ENCODE results near the gene RNU1-3. TPM values are rescaled to one million over a fixed set of nuclear protein-coding genes. Genes with fewer than 3 reads are reported as not detected.
"Not testable (repeated sequence)": the region's sequence is repeated elsewhere in the genome, so short reads cannot be mapped to it uniquely, and the experiment has no call there.

Gene RNU1-3
- total and polyA plus RNA-seq, 2 donors from 2014 or later, result 26.8 to 8,605 TPM

GRCh38 chr1:16693449-16694307 is 26.9 kb upstream of the RNU1-3 start:
- intact Hi-C loops (cut with DNase I); H3K9ac ChIP-seq (ENCODE audit: low read length in 3 of 3); H3K4me3 ChIP-seq (ENCODE audit: low read length in 3 of 3); H3K27ac ChIP-seq (ENCODE audit: low read depth in 2 of 2, low read length in 2 of 2); H3K27me3 ChIP-seq (ENCODE audit: control insufficient read depth, insufficient read depth, low read length); DNase-seq; H3K4me1 ChIP-seq (ENCODE audit: control insufficient read depth in 2 of 3, insufficient read depth in 2 of 3, low read depth in 1 of 3, low read length in 3 of 3); FAIRE-seq; H3K36me3 ChIP-seq (ENCODE audit: control insufficient read depth in 2 of 3, insufficient read depth in 3 of 3, low read length in 3 of 3); H3K9me3 ChIP-seq (ENCODE audit: control insufficient read depth in 2 of 3, insufficient read depth in 1 of 3, low read length in 3 of 3): not testable (repeated sequence)

GRCh38 chr1:16692717-16693448 is 26.1 kb upstream of the RNU1-3 start:
- intact Hi-C loops (cut with DNase I); H3K27ac ChIP-seq (ENCODE audit: low read depth in 2 of 2, low read length in 2 of 2); H3K9ac ChIP-seq (ENCODE audit: low read length in 3 of 3); H3K4me3 ChIP-seq (ENCODE audit: low read length in 3 of 3); FAIRE-seq; H3K27me3 ChIP-seq (ENCODE audit: control insufficient read depth, insufficient read depth, low read length); H3K4me1 ChIP-seq (ENCODE audit: control insufficient read depth in 2 of 3, insufficient read depth in 2 of 3, low read depth in 1 of 3, low read length in 3 of 3); H3K36me3 ChIP-seq (ENCODE audit: control insufficient read depth in 2 of 3, insufficient read depth in 3 of 3, low read length in 3 of 3); H3K9me3 ChIP-seq (ENCODE audit: control insufficient read depth in 2 of 3, insufficient read depth in 1 of 3, low read length in 3 of 3); DNase-seq: not testable (repeated sequence)

GRCh38 chr1:16692283-16692682 is 25.5 kb upstream of the RNU1-3 start:
- H3K4me3 ChIP-seq (ENCODE audit: low read length in 3 of 3); H3K9me3 ChIP-seq (ENCODE audit: control insufficient read depth in 2 of 3, insufficient read depth in 1 of 3, low read length in 3 of 3); H3K27me3 ChIP-seq (ENCODE audit: control insufficient read depth, insufficient read depth, low read length); H3K27ac ChIP-seq (ENCODE audit: low read depth in 2 of 2, low read length in 2 of 2); H3K9ac ChIP-seq (ENCODE audit: low read length in 3 of 3); FAIRE-seq; H3K4me1 ChIP-seq (ENCODE audit: control insufficient read depth in 2 of 3, insufficient read depth in 2 of 3, low read depth in 1 of 3, low read length in 3 of 3); intact Hi-C loops (cut with DNase I); H3K36me3 ChIP-seq (ENCODE audit: control insufficient read depth in 2 of 3, insufficient read depth in 3 of 3, low read length in 3 of 3): not testable (repeated sequence)
- peak in 1 of 5 donors; percentile 15 for DNase-seq

GRCh38 chr1:16690971-16691682 is 24.4 kb upstream of the RNU1-3 start:
- intact Hi-C loops (cut with DNase I); DNase-seq; H3K27ac ChIP-seq (ENCODE audit: low read depth in 2 of 2, low read length in 2 of 2); H3K4me3 ChIP-seq (ENCODE audit: low read length in 3 of 3); H3K9ac ChIP-seq (ENCODE audit: low read length in 3 of 3); H3K9me3 ChIP-seq (ENCODE audit: control insufficient read depth in 2 of 3, insufficient read depth in 1 of 3, low read length in 3 of 3); H3K36me3 ChIP-seq (ENCODE audit: control insufficient read depth in 2 of 3, insufficient read depth in 3 of 3, low read length in 3 of 3); FAIRE-seq; H3K4me1 ChIP-seq (ENCODE audit: control insufficient read depth in 2 of 3, insufficient read depth in 2 of 3, low read depth in 1 of 3, low read length in 3 of 3); H3K27me3 ChIP-seq (ENCODE audit: control insufficient read depth, insufficient read depth, low read length): not testable (repeated sequence)

GRCh38 chr1:16687132-16687800 is 20.5 kb upstream of the RNU1-3 start:
- H3K9me3 ChIP-seq (ENCODE audit: control insufficient read depth in 2 of 3, insufficient read depth in 1 of 3, low read length in 3 of 3); H3K27me3 ChIP-seq (ENCODE audit: control insufficient read depth, insufficient read depth, low read length); H3K4me1 ChIP-seq (ENCODE audit: control insufficient read depth in 2 of 3, insufficient read depth in 2 of 3, low read depth in 1 of 3, low read length in 3 of 3); H3K4me3 ChIP-seq (ENCODE audit: low read length in 3 of 3); intact Hi-C loops (cut with DNase I); H3K36me3 ChIP-seq (ENCODE audit: control insufficient read depth in 2 of 3, insufficient read depth in 3 of 3, low read length in 3 of 3); H3K27ac ChIP-seq (ENCODE audit: low read depth in 2 of 2, low read length in 2 of 2); H3K9ac ChIP-seq (ENCODE audit: low read length in 3 of 3); FAIRE-seq: not testable (repeated sequence)
- DNase-seq, result peak in 1 of 5 donors; percentile 1

GRCh38 chr1:16685445-16686371 is 19.0 kb upstream of the RNU1-3 start:
- DNase-seq, result peak in 3 of 5 donors; percentile 1 to 23 (median 12)
- H3K36me3 ChIP-seq (ENCODE audit: control insufficient read depth in 2 of 3, insufficient read depth in 3 of 3, low read length in 3 of 3); H3K9me3 ChIP-seq (ENCODE audit: control insufficient read depth in 2 of 3, insufficient read depth in 1 of 3, low read length in 3 of 3); H3K27ac ChIP-seq (ENCODE audit: low read depth in 2 of 2, low read length in 2 of 2); H3K4me3 ChIP-seq (ENCODE audit: low read length in 3 of 3); H3K9ac ChIP-seq (ENCODE audit: low read length in 3 of 3); H3K27me3 ChIP-seq (ENCODE audit: control insufficient read depth, insufficient read depth, low read length); H3K4me1 ChIP-seq (ENCODE audit: control insufficient read depth in 2 of 3, insufficient read depth in 2 of 3, low read depth in 1 of 3, low read length in 3 of 3); intact Hi-C loops (cut with DNase I); FAIRE-seq: not testable (repeated sequence)

Measured in kidney (tissue), 11 donors.